ENCODE results near the gene DLEC1. TPM values are rescaled to one million over a fixed set of nuclear protein-coding genes. Genes with fewer than 3 reads are reported as not detected.

Gene DLEC1
- total and polyA plus RNA-seq, 8 donors = 0.14 to 0.75 (median 0.51) TPM

- no peaks in the 10 kb centered on the region for H3K27me3 ChIP-seq
- 45 to 60% methylated on average over 9 of the region's 9 CpGs for WGBS, 2 donors
- ATAC-seq (no peak), FAIRE-seq (no peak), DNase-seq (peak in 2 of 6 donors; percentile 8 to 35)
- no peaks in the 10 kb centered on the region for H3K9me3 ChIP-seq
- intact Hi-C loops (cut with DNase I) = loop anchor here in 1 of 3 donors (10.0 kb wide), 2 partner anchors 261 to 369 kb away; no protein-coding TSS in a partner anchor
- H3K27ac ChIP-seq = no peak overlapping the region
- H3K4me3 ChIP-seq = no peak overlapping the region
- peaks cover 0 to 6% (median 0%) of the 10 kb centered on the region in 3 donors for H3K36me3 ChIP-seq
- H3K4me1 ChIP-seq = no peaks in the 10 kb centered on the region
- TF ChIP-seq CTCF (IDR thresholded peaks at IDR 0.05) = no peak
These were observed 76.8 kb downstream of the DLEC1 start for GRCh38 chr3:38115645-38116427.

- FAIRE-seq = no peak
These were observed 77.6 kb downstream of the DLEC1 start for GRCh38 chr3:38116471-38117162.

GRCh38 chr3:38117163-38117716 is 78.2 kb downstream of the DLEC1 start:
- DNase-seq (peak in 5 of 6 donors; percentile 46 to 82 (median 63)), ATAC-seq (peak; percentile 62 to 87 (median 78)), FAIRE-seq (no peak)
- 54 to 68% methylated on average over 10 of the region's 10 CpGs for WGBS, 2 donors
- Histone ChIP-seq H3K4me1 (no peaks in the 10 kb centered on the region), H3K36me3 (peaks cover 0 to 16% (median 13%) of the 10 kb centered on the region in 3 donors), H3K27me3 (no peaks in the 10 kb centered on the region), H3K9me3 (no peaks in the 10 kb centered on the region), H3K4me3 (no peak overlapping the region), H3K27ac (no peak overlapping the region)
- intact Hi-C loops (cut with DNase I) = loop anchor here in 1 of 3 donors (10.0 kb wide), 2 partner anchors 262 to 368 kb away; no protein-coding TSS in a partner anchor
- TF ChIP-seq CTCF (IDR thresholded peaks at IDR 0.05) = no peak

More at GRCh38 chr3:38116471-38117162, 77.6 kb downstream of the DLEC1 start:
- H3K4me3 ChIP-seq = no peak overlapping the region
- no peaks in the 10 kb centered on the region for H3K27me3 ChIP-seq
- 72 to 86% methylated on average over 12 of the region's 12 CpGs for WGBS, 2 donors
- TF ChIP-seq CTCF (IDR thresholded peaks at IDR 0.05) = no peak
- no peaks in the 10 kb centered on the region for H3K4me1 ChIP-seq
- ATAC-seq (peak in 1 of 4 donors; percentile 4), DNase-seq (peak in 3 of 6 donors; percentile 14 to 50 (median 47))
- no peaks in the 10 kb centered on the region for H3K9me3 ChIP-seq
- intact Hi-C loops (cut with DNase I) = loop anchor here in 1 of 3 donors (10.0 kb wide), 2 partner anchors 262 to 368 kb away; no protein-coding TSS in a partner anchor
- H3K27ac ChIP-seq = no peak overlapping the region
- H3K36me3 ChIP-seq = peaks cover 0 to 12% (median 7%) of the 10 kb centered on the region in 3 donors

GRCh38 chr3:38117748-38118420 is 78.9 kb downstream of the DLEC1 start:
- intact Hi-C loops (cut with DNase I) = loop anchor here in 1 of 3 donors (10.0 kb wide), 2 partner anchors 263 to 367 kb away; no protein-coding TSS in a partner anchor
- no peak overlapping the region for H3K27ac ChIP-seq
- peaks cover 5 to 22% (median 19%) of the 10 kb centered on the region in 3 donors for H3K36me3 ChIP-seq
- TF ChIP-seq CTCF (IDR thresholded peaks at IDR 0.05) = peak; percentile 50 to 59 (median 55)
- DNase-seq (peak in 5 of 6 donors; percentile 46 to 84 (median 74)), ATAC-seq (peak; percentile 63 to 91 (median 84)), FAIRE-seq (no peak)
- no peaks in the 10 kb centered on the region for H3K4me1 ChIP-seq
- H3K9me3 ChIP-seq = no peaks in the 10 kb centered on the region
- no peak overlapping the region for H3K4me3 ChIP-seq
- no peaks in the 10 kb centered on the region for H3K27me3 ChIP-seq
- 49 to 52% methylated on average over 11 of the region's 11 CpGs for WGBS, 2 donors

All from pancreas (tissue), 10 donors.